K562 (cell line): Measurements from ENCODE around the gene OBSL1.

ENCODE experiments used
- CGGBP1 ChIP-seq: fragments of 250-450 bp; sonication (Bioruptor Pico); IDR thresholded peaks from 2 replicates; pipeline ENCODE4 v1.9.0; 2021; ENCODE audit warnings: mild to moderate bottlenecking
- CHD4 ChIP-seq: fragments of 200-600 bp; sonication (generic); IDR thresholded peaks from 3 replicates; pipeline ENCODE4 v1.6.1; 2012; ENCODE audit warnings: low read depth, mild to moderate bottlenecking, mixed read lengths, low read length, inconsistent platforms; ENCODE audit not compliant: insufficient read depth, insufficient replicate concordance, poor library complexity, severe bottlenecking
- CTCF ChIP-seq, 3 experiments: IDR thresholded peaks in 2 of 3; conservative IDR thresholded peaks in 1 of 3; 2 replicates each; pipeline ENCODE4 v1.5.1; 2011 to 2012; ENCODE audit warnings: low read length in 3 of 3, mild to moderate bottlenecking in 3 of 3, control low read depth in 2 of 3, improper control_type of control experiment in 1 of 3, inconsistent platforms in 1 of 3, low read depth in 1 of 3, mixed read lengths in 1 of 3, moderate library complexity in 1 of 3; ENCODE audit not compliant: insufficient read depth in 2 of 3
- NR2C2 ChIP-seq, 2 experiments: fragments of 200-800 bp in 1 of 2; sonication (Bioruptor generic) in 1 of 2; sonication (generic) in 1 of 2; formaldehyde crosslinking in 1 of 2; IDR thresholded peaks; 2 replicates each; pipeline versions ENCODE4 v1.6.1 to v1.8.0; 2016 to 2022; ENCODE audit warnings: mild to moderate bottlenecking in 1 of 2, missing compliant biosample characterization in 1 of 2, missing genetic modification characterization in 1 of 2, missing genetic modification reagents in 1 of 2
- TCF7L2 ChIP-seq: fragments of 150-350 bp; IDR thresholded peaks from 2 replicates; pipeline ENCODE4 v1.6.1; 2016; ENCODE audit warnings: low read depth, mild to moderate bottlenecking, low read length, moderate library complexity
- ZBTB7A ChIP-seq: IDR thresholded peaks from 2 replicates; pipeline ENCODE4 v1.6.1; 2011; ENCODE audit warnings: low read depth, mild to moderate bottlenecking, low read length, moderate library complexity, borderline replicate concordance; ENCODE audit not compliant: control insufficient read depth
- ZNF12 ChIP-seq: sonication (generic); formaldehyde crosslinking; IDR thresholded peaks from 2 replicates; pipeline ENCODE4 v1.4.0; 2020; ENCODE audit warnings: mild to moderate bottlenecking, missing genetic modification reagents
- ZNF318 ChIP-seq, 2 experiments: fragments of 450-650 bp; IDR thresholded peaks; 2 replicates each; pipeline ENCODE4 v1.6.1; 2016; ENCODE audit warnings: mild to moderate bottlenecking in 2 of 2, borderline replicate concordance in 1 of 2, low read depth in 1 of 2, moderate library complexity in 1 of 2
- ZNF707 ChIP-seq: fragments of 250-450 bp; sonication (Bioruptor Pico); conservative IDR thresholded peaks from 2 replicates; pipeline ENCODE4 v1.8.0; 2022; ENCODE audit warnings: inconsistent platforms, mild to moderate bottlenecking, moderate library complexity

- TF ChIP-seq CGGBP1 (CRISPR knock-in tag) (no peak), CHD4 (no peak), TCF7L2 (no peak), NR2C2 (CRISPR knock-in tag; IDR thresholded peaks at IDR 0.05) (no peak), NR2C2 (tag; IDR thresholded peaks at IDR 0.05) (no peak), ZNF12 (CRISPR knock-in tag) (no peak), CTCF (IDR thresholded peaks at IDR 0.05 in 2 of 3, conservative IDR thresholded peaks at IDR 0.05 in 1 of 3; ENCODE audit: insufficient read depth in 2 of 3, low read depth in 1 of 3, low read length in 3 of 3) (no peak), ZNF707 (no peak), ZNF318 (IDR thresholded peaks at IDR 0.05; ENCODE audit: borderline replicate concordance in 1 of 2, low read depth in 1 of 2) (no peak), ZBTB7A (no peak)
Measured at GRCh38 chr2:219502618-219503017, 68.7 kb downstream of the OBSL1 start.
